Epithelial cell of esophagus (primary cell): ENCODE measurements around the gene GFRAL.

Experiments
- DNase-seq: peaks from one replicate; pipeline ENCODE4 v3.0.0; 2010; ENCODE audit warnings: low read depth
- H3K4me3 ChIP-seq: 2 replicates; pipeline ENCODE4 v1.5.1; 2011; ENCODE audit warnings: mild to moderate bottlenecking, low read length, control low read depth
- CTCF ChIP-seq: IDR thresholded peaks from 2 replicates; pipeline ENCODE4 v1.5.1; 2011; ENCODE audit warnings: low read depth, mild to moderate bottlenecking, low read length, control low read depth, inconsistent platforms; ENCODE audit not compliant: insufficient read depth; ENCODE audit errors: missing control alignments

Gene GFRAL

GRCh38 chr6:55379895-55380294 is 52.6 kb downstream of the GFRAL start:
- no peak for DNase-seq
- no peak for TF ChIP-seq CTCF
- H3K4me3 ChIP-seq = no peak overlapping the region

GRCh38 chr6:55388211-55388610 is 60.9 kb downstream of the GFRAL start:
- peak; percentile 71 for DNase-seq
- no peak for TF ChIP-seq CTCF

GRCh38 chr6:55395871-55396270 is 68.6 kb downstream of the GFRAL start:
- no peak for TF ChIP-seq CTCF
- H3K4me3 ChIP-seq = no peak overlapping the region
- DNase-seq = no peak

More at GRCh38 chr6:55388211-55388610, 60.9 kb downstream of the GFRAL start:
- no peak overlapping the region for H3K4me3 ChIP-seq

GRCh38 chr6:55397986-55398385 is 70.7 kb downstream of the GFRAL start:
- TF ChIP-seq CTCF = no peak
- DNase-seq = no peak
- H3K4me3 ChIP-seq = no peak overlapping the region

- no peak for TF ChIP-seq CTCF
- H3K4me3 ChIP-seq = no peak overlapping the region
- DNase-seq = peak; percentile 17
These were observed 72.1 kb downstream of the GFRAL start for GRCh38 chr6:55399351-55399750.

GRCh38 chr6:55405474-55406235 is 78.4 kb downstream of the GFRAL start:
- no peak for DNase-seq
- TF ChIP-seq CTCF = no peak
- H3K4me3 ChIP-seq = no peak overlapping the region

- H3K4me3 ChIP-seq = no peak overlapping the region
- TF ChIP-seq CTCF = no peak
- no peak for DNase-seq
These were observed 83.4 kb downstream of the GFRAL start for GRCh38 chr6:55410674-55411073.
